Measurements from ENCODE around the gene RBP3. TPM values are rescaled to one million over a fixed set of nuclear protein-coding genes. Genes with fewer than 3 reads are reported as not detected.

Gene RBP3
- total and polyA plus RNA-seq, 7 donors: not detected

DNA sequence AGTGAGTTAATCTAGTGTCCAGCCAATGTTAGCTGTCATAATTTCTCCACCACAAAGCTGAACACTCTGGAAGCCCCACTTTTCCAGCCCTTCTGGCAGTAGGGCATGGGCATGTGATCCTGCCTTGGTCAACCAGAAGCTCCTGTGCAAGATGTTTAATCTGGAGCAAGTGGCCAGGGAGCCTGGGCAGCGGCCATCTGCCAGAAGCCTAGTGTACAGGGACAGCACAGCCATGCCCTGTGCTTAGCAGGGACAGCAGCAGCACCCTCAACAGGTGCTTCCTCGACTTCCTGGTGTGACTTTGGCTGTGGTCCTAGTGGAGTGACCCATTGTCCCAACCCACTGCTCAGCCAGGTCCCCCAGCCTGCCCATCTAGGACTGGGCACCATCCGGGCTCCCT lies 10.3 kb downstream of the RBP3 start:
- Histone ChIP-seq H3K27ac (no peak overlapping the region), H3K36me3 (no peaks in the 10 kb centered on the region), H3K9me3 (no peaks in the 10 kb centered on the region), H3K4me3 (no peak overlapping the region), H3K27me3 (no peaks in the 10 kb centered on the region), H3K4me1 (no peaks in the 10 kb centered on the region)
- 80 to 82% methylated on average over 3 of the region's 3 CpGs for WGBS, 2 donors
- TF ChIP-seq EP300 (IDR thresholded peaks at IDR 0.05) (no peak), POLR2AphosphoS5 (IDR thresholded peaks at IDR 0.05) (no peak), POLR2A (IDR thresholded peaks at IDR 0.05) (no peak)
- TF ChIP-seq, protein P1, sequence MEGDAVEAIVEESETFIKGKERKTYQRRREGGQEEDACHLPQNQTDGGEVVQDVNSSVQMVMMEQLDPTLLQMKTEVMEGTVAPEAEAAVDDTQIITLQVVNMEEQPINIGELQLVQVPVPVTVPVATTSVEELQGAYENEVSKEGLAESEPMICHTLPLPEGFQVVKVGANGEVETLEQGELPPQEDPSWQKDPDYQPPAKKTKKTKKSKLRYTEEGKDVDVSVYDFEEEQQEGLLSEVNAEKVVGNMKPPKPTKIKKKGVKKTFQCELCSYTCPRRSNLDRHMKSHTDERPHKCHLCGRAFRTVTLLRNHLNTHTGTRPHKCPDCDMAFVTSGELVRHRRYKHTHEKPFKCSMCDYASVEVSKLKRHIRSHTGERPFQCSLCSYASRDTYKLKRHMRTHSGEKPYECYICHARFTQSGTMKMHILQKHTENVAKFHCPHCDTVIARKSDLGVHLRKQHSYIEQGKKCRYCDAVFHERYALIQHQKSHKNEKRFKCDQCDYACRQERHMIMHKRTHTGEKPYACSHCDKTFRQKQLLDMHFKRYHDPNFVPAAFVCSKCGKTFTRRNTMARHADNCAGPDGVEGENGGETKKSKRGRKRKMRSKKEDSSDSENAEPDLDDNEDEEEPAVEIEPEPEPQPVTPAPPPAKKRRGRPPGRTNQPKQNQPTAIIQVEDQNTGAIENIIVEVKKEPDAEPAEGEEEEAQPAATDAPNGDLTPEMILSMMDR (IDR thresholded peaks at IDR 0.05): no peak
- intact Hi-C loops (cut with DNase I): no loop called here
- DNase-seq: no peak

DNA sequence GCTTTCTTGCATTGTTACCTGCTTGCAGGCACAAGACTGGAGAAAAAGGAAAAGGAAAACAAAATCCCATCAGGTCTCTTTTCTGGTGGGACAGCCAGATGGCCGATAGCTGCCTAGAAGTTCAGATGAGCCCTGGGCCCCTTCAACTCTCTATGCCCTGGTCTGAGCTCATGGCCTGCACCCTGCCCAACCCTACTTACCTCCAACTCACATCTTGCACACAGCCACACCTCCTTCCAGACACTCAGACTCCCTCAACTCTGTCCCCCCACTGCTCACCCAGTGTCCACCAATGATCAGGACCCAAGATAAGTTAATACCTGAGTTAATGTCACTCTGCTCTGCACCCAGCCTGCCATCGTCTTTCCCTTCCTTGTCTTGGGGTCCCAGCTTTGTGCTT lies 10.9 kb downstream of the RBP3 start:
- Histone ChIP-seq H3K36me3 (no peaks in the 10 kb centered on the region), H3K4me3 (no peak overlapping the region), H3K27ac (no peak overlapping the region), H3K4me1 (no peaks in the 10 kb centered on the region), H3K27me3 (no peaks in the 10 kb centered on the region), H3K9me3 (no peaks in the 10 kb centered on the region)
- intact Hi-C loops (cut with DNase I): no loop called here
- no peak for DNase-seq
- 92 to 94% methylated on average over 2 of the region's 2 CpGs for WGBS, 2 donors
- TF ChIP-seq POLR2A (IDR thresholded peaks at IDR 0.05): no peak
- TF ChIP-seq, protein P1 (IDR thresholded peaks at IDR 0.05): no peak
- no peak for TF ChIP-seq EP300 (IDR thresholded peaks at IDR 0.05)
- no peak for TF ChIP-seq POLR2AphosphoS5 (IDR thresholded peaks at IDR 0.05)

DNA sequence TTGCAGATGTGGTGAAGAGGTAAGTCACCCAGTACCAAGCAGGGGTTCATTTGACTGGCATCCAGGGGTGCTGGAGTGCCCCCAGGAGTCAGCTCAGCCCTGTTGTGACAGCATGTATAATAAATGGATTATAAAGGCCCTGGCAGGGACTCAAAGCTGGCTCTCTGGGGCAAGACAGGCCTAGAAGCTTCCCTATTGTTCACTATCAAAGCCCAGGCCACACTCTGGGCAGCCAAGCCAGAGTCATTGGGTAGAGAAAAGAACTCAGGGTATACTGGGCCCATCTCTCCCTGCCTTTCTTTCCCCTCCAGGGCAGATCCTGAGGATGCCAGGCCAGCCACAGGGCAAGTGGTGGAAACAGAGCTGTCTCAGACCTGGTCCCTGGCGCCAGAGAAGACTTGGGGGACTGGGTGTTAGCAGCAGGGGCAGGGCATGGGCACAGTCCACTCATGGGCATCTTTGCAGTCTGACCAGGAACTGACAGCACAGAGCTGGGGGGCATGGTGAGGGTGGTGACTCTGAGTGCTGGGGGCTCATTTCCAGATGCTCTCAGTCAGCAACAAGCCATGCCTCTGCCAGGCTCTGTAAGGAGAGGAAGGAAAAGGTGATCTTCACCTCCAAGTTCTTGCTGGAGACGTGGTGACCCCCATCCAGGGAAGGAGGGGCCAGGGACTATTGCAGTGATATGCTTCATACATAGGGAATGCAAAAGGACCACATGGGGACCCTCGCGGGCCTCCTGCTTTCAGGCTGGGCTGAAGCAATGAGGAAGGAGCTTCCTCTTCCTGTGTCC lies 11.7 kb downstream of the RBP3 start:
- H3K9me3 ChIP-seq: no peaks in the 10 kb centered on the region
- 81 to 87% methylated on average over 4 of the region's 4 CpGs for WGBS, 2 donors
- H3K4me3 ChIP-seq: no peak overlapping the region
- TF ChIP-seq EP300 (IDR thresholded peaks at IDR 0.05) (no peak), POLR2A (IDR thresholded peaks at IDR 0.05) (no peak), POLR2AphosphoS5 (IDR thresholded peaks at IDR 0.05) (no peak)
- TF ChIP-seq, protein P1 (IDR thresholded peaks at IDR 0.05): no peak
- H3K36me3 ChIP-seq: no peaks in the 10 kb centered on the region
- intact Hi-C loops (cut with DNase I): no loop called here
- H3K27me3 ChIP-seq: no peaks in the 10 kb centered on the region
- no peak overlapping the region for H3K27ac ChIP-seq
- H3K4me1 ChIP-seq: no peaks in the 10 kb centered on the region
- no peak for DNase-seq

DNA sequence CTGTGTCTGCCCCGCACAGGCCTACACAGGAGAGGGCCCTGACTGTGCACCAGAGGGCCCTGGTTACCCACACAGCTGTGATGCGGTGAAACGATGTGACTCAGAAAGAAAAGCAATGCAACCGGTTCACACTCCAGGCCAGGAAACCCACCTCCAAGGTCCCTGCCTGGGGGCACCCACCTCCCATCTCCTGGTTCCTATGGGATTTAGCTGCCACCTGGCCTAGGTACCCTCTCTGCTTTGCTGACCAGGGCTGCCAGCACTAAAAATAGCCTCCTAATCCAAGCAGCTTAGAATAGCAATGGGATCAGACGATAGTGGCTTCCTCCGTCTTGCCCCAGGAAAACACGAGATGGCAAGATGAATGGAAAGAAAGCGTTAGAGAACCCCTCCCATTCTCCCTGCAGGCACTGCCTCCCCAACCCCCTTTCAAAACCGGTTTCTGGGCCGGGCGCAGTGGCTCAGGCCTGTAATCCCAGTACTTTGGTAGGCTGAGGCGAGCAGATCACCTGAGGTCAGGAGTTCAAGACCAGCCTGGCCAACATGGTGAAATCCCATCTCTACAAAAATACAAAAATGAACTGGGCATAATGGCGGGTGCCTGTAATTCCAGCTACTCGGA lies 12.4 kb downstream of the RBP3 start:
- TF ChIP-seq, protein P1 (IDR thresholded peaks at IDR 0.05): no peak
- TF ChIP-seq EP300 (IDR thresholded peaks at IDR 0.05) (no peak), POLR2A (IDR thresholded peaks at IDR 0.05) (no peak), POLR2AphosphoS5 (IDR thresholded peaks at IDR 0.05) (no peak)
- Histone ChIP-seq H3K4me3 (no peak overlapping the region), H3K9me3 (no peaks in the 10 kb centered on the region), H3K4me1 (no peaks in the 10 kb centered on the region), H3K27ac (no peak overlapping the region), H3K27me3 (no peaks in the 10 kb centered on the region), H3K36me3 (no peaks in the 10 kb centered on the region)
- DNase-seq: no peak
- 89 to 92% methylated on average over 14 of the region's 14 CpGs for WGBS, 2 donors
- intact Hi-C loops (cut with DNase I): no loop called here

Data from sigmoid colon (tissue), 7 donors.